Measurements from ENCODE around the gene AUTS2.

- TF ChIP-seq HCFC1 (IDR thresholded peaks at IDR 0.05; ENCODE audit: low read length) (no peak), EZH2 (IDR thresholded peaks at IDR 0.05; ENCODE audit: borderline replicate concordance, control insufficient read depth, low read depth, low read length) (no peak), MAX (IDR thresholded peaks at IDR 0.05; ENCODE audit: low read depth, low read length) (no peak)
- TF ChIP-seq, protein P1, sequence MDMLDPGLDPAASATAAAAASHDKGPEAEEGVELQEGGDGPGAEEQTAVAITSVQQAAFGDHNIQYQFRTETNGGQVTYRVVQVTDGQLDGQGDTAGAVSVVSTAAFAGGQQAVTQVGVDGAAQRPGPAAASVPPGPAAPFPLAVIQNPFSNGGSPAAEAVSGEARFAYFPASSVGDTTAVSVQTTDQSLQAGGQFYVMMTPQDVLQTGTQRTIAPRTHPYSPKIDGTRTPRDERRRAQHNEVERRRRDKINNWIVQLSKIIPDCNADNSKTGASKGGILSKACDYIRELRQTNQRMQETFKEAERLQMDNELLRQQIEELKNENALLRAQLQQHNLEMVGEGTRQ (IDR thresholded peaks at IDR 0.05; ENCODE audit: borderline replicate concordance, low read depth, low read length): no peak
- TF ChIP-seq, protein P2, sequence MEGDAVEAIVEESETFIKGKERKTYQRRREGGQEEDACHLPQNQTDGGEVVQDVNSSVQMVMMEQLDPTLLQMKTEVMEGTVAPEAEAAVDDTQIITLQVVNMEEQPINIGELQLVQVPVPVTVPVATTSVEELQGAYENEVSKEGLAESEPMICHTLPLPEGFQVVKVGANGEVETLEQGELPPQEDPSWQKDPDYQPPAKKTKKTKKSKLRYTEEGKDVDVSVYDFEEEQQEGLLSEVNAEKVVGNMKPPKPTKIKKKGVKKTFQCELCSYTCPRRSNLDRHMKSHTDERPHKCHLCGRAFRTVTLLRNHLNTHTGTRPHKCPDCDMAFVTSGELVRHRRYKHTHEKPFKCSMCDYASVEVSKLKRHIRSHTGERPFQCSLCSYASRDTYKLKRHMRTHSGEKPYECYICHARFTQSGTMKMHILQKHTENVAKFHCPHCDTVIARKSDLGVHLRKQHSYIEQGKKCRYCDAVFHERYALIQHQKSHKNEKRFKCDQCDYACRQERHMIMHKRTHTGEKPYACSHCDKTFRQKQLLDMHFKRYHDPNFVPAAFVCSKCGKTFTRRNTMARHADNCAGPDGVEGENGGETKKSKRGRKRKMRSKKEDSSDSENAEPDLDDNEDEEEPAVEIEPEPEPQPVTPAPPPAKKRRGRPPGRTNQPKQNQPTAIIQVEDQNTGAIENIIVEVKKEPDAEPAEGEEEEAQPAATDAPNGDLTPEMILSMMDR (IDR thresholded peaks at IDR 0.05 in 2 of 3, conservative IDR thresholded peaks at IDR 0.05 in 1 of 3; ENCODE audit: control insufficient read depth in 2 of 3, extremely low read depth in 1 of 3, insufficient read depth in 1 of 3, low read depth in 3 of 3, low read length in 3 of 3): no peak
Measured at GRCh38 chr7:70766694-70767093, 1168.4 kb downstream of the AUTS2 start.

Measured in GM12878 (cell line).